Type B pancreatic cell (in vitro differentiated cells): ENCODE measurements around the gene SSR4. TPM values are rescaled to one million over a fixed set of nuclear protein-coding genes. Genes with fewer than 3 reads are reported as not detected.

ENCODE experiments used
- DNase-seq: peaks from one replicate; pipeline ENCODE4 v3.0.0; 2021; ENCODE audit warnings: mixed read lengths; ENCODE audit not compliant: unreplicated experiment; ENCODE audit errors: extremely low spot score
- H3K27ac Mint-ChIP-seq: 2 replicates; pipeline ENCODE4 v1.8.0; 2021; ENCODE audit warnings: mild to moderate bottlenecking, mixed read lengths
- H3K27me3 Mint-ChIP-seq: 2 replicates; pipeline ENCODE4 v1.8.0; 2021; ENCODE audit warnings: mixed read lengths
- H3K36me3 Mint-ChIP-seq: 2 replicates; pipeline ENCODE4 v1.8.0; 2021; ENCODE audit warnings: mixed read lengths
- H3K4me1 Mint-ChIP-seq: one replicate; pipeline ENCODE4 v1.8.0; 2021; ENCODE audit warnings: mixed read lengths; ENCODE audit not compliant: unreplicated experiment
- H3K4me3 Mint-ChIP-seq: 2 replicates; pipeline ENCODE4 v1.8.0; 2021; ENCODE audit warnings: mild to moderate bottlenecking, mixed read lengths
- H3K9me3 Mint-ChIP-seq: 2 replicates; pipeline ENCODE4 v1.8.0; 2021; ENCODE audit warnings: mixed read lengths
- CTCF ChIP-seq: fragments of 200-600 bp; sonication (generic); conservative IDR thresholded peaks from 2 replicates; pipeline ENCODE4 v1.5.0; 2021; ENCODE audit warnings: antibody characterized with exemption, mild to moderate bottlenecking
- total RNA-seq: library from RNA; stranded (reverse); gene quantifications from 2 replicates; pipeline ENCODE4 v1.2.1, GENCODE V29; 2021; ENCODE audit warnings: low replicate concordance

SSR4 gene
- total RNA-seq, 1 donor from 2014 or later: 271 TPM

GRCh38 chrX:153804100-153804595 is 9.7 kb downstream of the SSR4 start:
- H3K36me3 Mint-ChIP-seq: no peaks in the 10 kb centered on the region
- H3K27me3 Mint-ChIP-seq: no peaks in the 10 kb centered on the region
- no peaks in the 10 kb centered on the region for H3K4me1 Mint-ChIP-seq
- no peak for TF ChIP-seq CTCF
- H3K4me3 Mint-ChIP-seq: no peak overlapping the region
- no peak for DNase-seq
- H3K27ac Mint-ChIP-seq: no peak overlapping the region
- no peaks in the 10 kb centered on the region for H3K9me3 Mint-ChIP-seq

- Mint-ChIP-seq H3K4me1 (no peaks in the 10 kb centered on the region), H3K27ac (no peak overlapping the region), H3K4me3 (no peak overlapping the region), H3K27me3 (no peaks in the 10 kb centered on the region), H3K36me3 (no peaks in the 10 kb centered on the region), H3K9me3 (no peaks in the 10 kb centered on the region)
- TF ChIP-seq CTCF: no peak
- DNase-seq: no peak
These were observed 10.2 kb downstream of the SSR4 start for GRCh38 chrX:153804621-153805020.

GRCh38 chrX:153805436-153805835 is 11.0 kb downstream of the SSR4 start:
- Mint-ChIP-seq H3K27me3 (no peaks in the 10 kb centered on the region), H3K9me3 (no peaks in the 10 kb centered on the region)
- no peak for TF ChIP-seq CTCF

GRCh38 chrX:153806999-153807575 is 12.6 kb downstream of the SSR4 start:
- H3K36me3 Mint-ChIP-seq: no peaks in the 10 kb centered on the region
- no peaks in the 10 kb centered on the region for H3K27me3 Mint-ChIP-seq
- no peak for DNase-seq
- TF ChIP-seq CTCF: no peak
- no peaks in the 10 kb centered on the region for H3K9me3 Mint-ChIP-seq
- H3K4me3 Mint-ChIP-seq: no peak overlapping the region
- no peak overlapping the region for H3K27ac Mint-ChIP-seq
- no peaks in the 10 kb centered on the region for H3K4me1 Mint-ChIP-seq

More at GRCh38 chrX:153805436-153805835, 11.0 kb downstream of the SSR4 start:
- Mint-ChIP-seq H3K4me3 (no peak overlapping the region), H3K36me3 (no peaks in the 10 kb centered on the region), H3K27ac (no peak overlapping the region), H3K4me1 (no peaks in the 10 kb centered on the region)
- no peak for DNase-seq

GRCh38 chrX:153807976-153808375 is 13.5 kb downstream of the SSR4 start:
- no peaks in the 10 kb centered on the region for H3K9me3 Mint-ChIP-seq
- TF ChIP-seq CTCF: no peak
- DNase-seq: no peak
- no peaks in the 10 kb centered on the region for H3K36me3 Mint-ChIP-seq
- peaks cover 3% of the 10 kb centered on the region for H3K27me3 Mint-ChIP-seq
- no peak overlapping the region for H3K4me3 Mint-ChIP-seq
- no peaks in the 10 kb centered on the region for H3K4me1 Mint-ChIP-seq
- no peak overlapping the region for H3K27ac Mint-ChIP-seq
